ENCODE data around the gene CCRL2. TPM values are rescaled to one million over a fixed set of nuclear protein-coding genes. Genes with fewer than 3 reads are reported as not detected.

Gene CCRL2
- total RNA-seq, 1 donor from 2014 or later, result not detected

GRCh38 chr3:46411271-46411670 lies 4.2 kb downstream of the CCRL2 start:
- H3K9me3 Mint-ChIP-seq (ENCODE audit: unreplicated experiment), result no peaks in the 10 kb centered on the region
- no peak overlapping the region for H3K4me3 Mint-ChIP-seq (ENCODE audit: unreplicated experiment)
- no peaks in the 10 kb centered on the region for H3K27me3 Mint-ChIP-seq (ENCODE audit: unreplicated experiment)
- no peak overlapping the region for H3K27ac Mint-ChIP-seq (ENCODE audit: unreplicated experiment)
- TF ChIP-seq, protein P1, sequence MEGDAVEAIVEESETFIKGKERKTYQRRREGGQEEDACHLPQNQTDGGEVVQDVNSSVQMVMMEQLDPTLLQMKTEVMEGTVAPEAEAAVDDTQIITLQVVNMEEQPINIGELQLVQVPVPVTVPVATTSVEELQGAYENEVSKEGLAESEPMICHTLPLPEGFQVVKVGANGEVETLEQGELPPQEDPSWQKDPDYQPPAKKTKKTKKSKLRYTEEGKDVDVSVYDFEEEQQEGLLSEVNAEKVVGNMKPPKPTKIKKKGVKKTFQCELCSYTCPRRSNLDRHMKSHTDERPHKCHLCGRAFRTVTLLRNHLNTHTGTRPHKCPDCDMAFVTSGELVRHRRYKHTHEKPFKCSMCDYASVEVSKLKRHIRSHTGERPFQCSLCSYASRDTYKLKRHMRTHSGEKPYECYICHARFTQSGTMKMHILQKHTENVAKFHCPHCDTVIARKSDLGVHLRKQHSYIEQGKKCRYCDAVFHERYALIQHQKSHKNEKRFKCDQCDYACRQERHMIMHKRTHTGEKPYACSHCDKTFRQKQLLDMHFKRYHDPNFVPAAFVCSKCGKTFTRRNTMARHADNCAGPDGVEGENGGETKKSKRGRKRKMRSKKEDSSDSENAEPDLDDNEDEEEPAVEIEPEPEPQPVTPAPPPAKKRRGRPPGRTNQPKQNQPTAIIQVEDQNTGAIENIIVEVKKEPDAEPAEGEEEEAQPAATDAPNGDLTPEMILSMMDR (IDR thresholded peaks at IDR 0.05), result no peak
- DNase-seq (ENCODE audit: extremely low spot score, unreplicated experiment), result no peak
- peaks cover 22% of the 10 kb centered on the region for H3K4me1 Mint-ChIP-seq (ENCODE audit: unreplicated experiment)
- H3K36me3 Mint-ChIP-seq (ENCODE audit: unreplicated experiment), result no peaks in the 10 kb centered on the region

DNA sequence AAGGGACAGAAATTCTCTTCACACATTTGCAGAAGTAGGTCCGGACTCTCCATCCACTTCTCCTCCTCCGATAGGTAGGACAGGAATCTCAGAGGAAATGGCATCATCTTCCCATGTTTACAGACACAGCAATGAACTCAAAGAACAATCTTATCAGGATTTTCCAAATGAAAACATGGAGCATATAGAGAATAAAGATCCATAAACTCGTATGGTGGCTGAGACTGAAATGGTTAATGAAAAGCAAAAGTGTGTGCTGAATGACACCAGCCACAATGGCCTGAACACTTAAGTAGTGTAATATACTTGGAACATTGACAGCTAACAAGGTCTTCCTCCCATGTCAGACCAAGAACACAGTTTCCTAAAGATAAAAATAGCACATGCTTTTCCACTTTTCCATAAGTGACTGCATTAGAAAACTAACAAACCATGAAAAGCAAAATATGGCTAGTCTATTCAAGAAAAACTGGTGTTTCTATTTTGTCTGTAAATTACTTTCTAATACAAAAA lies 5.8 kb downstream of the CCRL2 start:
- Mint-ChIP-seq H3K9me3 (ENCODE audit: unreplicated experiment) (no peaks in the 10 kb centered on the region), H3K27ac (ENCODE audit: unreplicated experiment) (no peak overlapping the region), H3K4me1 (ENCODE audit: unreplicated experiment) (peaks cover 6% of the 10 kb centered on the region), H3K4me3 (ENCODE audit: unreplicated experiment) (no peak overlapping the region), H3K27me3 (ENCODE audit: unreplicated experiment) (no peaks in the 10 kb centered on the region), H3K36me3 (ENCODE audit: unreplicated experiment) (no peaks in the 10 kb centered on the region)
- TF ChIP-seq, protein P1 (IDR thresholded peaks at IDR 0.05), result no peak
- no peak for DNase-seq (ENCODE audit: extremely low spot score, unreplicated experiment)

DNA sequence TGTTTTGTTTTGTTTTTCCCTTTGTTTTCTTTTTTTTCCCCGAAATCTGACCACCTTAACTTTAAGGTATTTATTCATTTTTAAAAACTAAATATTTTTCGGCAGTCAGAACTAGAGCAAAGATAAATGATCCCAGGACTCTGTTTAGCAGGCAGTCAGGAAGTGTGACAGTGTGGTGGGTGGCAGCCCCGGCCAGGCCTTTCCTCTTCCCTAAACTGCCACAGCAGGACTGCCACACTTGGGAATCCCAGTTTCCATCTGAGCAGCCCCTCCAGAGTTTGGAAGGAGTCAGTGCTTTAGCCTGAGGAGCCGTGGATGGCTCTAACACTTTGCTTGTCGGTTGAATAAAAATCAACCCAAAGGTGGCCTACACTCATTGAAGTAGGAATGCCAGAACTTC lies 6.9 kb downstream of the CCRL2 start:
- H3K9me3 Mint-ChIP-seq (ENCODE audit: unreplicated experiment), result no peaks in the 10 kb centered on the region
- H3K27ac Mint-ChIP-seq (ENCODE audit: unreplicated experiment), result no peak overlapping the region
- no peak overlapping the region for H3K4me3 Mint-ChIP-seq (ENCODE audit: unreplicated experiment)
- peaks cover 5% of the 10 kb centered on the region for H3K4me1 Mint-ChIP-seq (ENCODE audit: unreplicated experiment)
- H3K27me3 Mint-ChIP-seq (ENCODE audit: unreplicated experiment), result no peaks in the 10 kb centered on the region
- H3K36me3 Mint-ChIP-seq (ENCODE audit: unreplicated experiment), result no peaks in the 10 kb centered on the region
- DNase-seq (ENCODE audit: extremely low spot score, unreplicated experiment), result no peak
- TF ChIP-seq, protein P1 (IDR thresholded peaks at IDR 0.05), result no peak

- no peak overlapping the region for H3K4me3 Mint-ChIP-seq (ENCODE audit: unreplicated experiment)
- no peak overlapping the region for H3K27ac Mint-ChIP-seq (ENCODE audit: unreplicated experiment)
- no peaks in the 10 kb centered on the region for H3K36me3 Mint-ChIP-seq (ENCODE audit: unreplicated experiment)
- H3K4me1 Mint-ChIP-seq (ENCODE audit: unreplicated experiment), result peaks cover 5% of the 10 kb centered on the region
- DNase-seq (ENCODE audit: extremely low spot score, unreplicated experiment), result no peak
- TF ChIP-seq, protein P1 (IDR thresholded peaks at IDR 0.05), result no peak
- no peaks in the 10 kb centered on the region for H3K9me3 Mint-ChIP-seq (ENCODE audit: unreplicated experiment)
- no peaks in the 10 kb centered on the region for H3K27me3 Mint-ChIP-seq (ENCODE audit: unreplicated experiment)
Measured at GRCh38 chr3:46414739-46415138, 7.7 kb downstream of the CCRL2 start.

DNA sequence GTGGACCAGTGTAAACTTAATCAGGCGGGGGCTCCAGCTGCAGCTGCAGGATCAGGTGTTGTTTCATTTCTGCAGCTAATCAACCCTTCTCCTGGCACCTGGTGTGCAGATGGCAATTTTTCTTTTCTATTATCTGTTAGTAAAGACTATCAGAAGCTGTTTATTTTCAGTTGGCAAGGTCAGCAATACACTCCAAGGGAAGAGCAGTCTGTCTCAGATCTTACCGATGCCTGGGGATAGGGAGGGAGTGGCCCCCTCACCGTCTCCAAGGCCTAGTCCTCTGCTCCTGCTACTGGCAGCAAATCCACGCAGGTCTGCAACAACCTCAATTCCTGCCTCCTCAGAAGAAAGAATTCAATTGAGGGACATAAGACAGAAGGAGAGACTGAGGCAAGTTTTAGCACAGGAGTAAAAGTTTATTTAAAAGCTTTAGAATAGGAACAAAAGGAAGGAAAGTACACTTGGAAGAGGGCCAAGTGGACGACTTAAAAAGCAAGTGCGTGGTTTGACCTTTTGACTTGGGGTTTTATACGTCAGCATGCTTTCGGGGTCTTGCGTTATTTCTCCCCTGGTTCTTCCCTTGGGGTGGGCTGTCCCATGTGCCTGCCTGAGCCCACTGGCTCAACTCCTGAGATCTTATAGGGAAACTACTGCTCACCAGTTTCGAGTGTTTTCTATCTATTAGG lies 9.2 kb downstream of the CCRL2 start:
- Mint-ChIP-seq H3K27ac (ENCODE audit: unreplicated experiment) (no peak overlapping the region), H3K4me3 (ENCODE audit: unreplicated experiment) (no peak overlapping the region), H3K36me3 (ENCODE audit: unreplicated experiment) (no peaks in the 10 kb centered on the region), H3K9me3 (ENCODE audit: unreplicated experiment) (no peaks in the 10 kb centered on the region), H3K27me3 (ENCODE audit: unreplicated experiment) (no peaks in the 10 kb centered on the region), H3K4me1 (ENCODE audit: unreplicated experiment) (peaks cover 5% of the 10 kb centered on the region)
- TF ChIP-seq, protein P1 (IDR thresholded peaks at IDR 0.05), result no peak
- DNase-seq (ENCODE audit: extremely low spot score, unreplicated experiment), result no peak

All from osteocyte (in vitro differentiated cells).